HEK293 (cell line): Measurements from ENCODE around the gene SPPL2C.

Experiments used
- FEZF1 ChIP-seq: fragments of 450-650 bp; formaldehyde crosslinking; IDR thresholded peaks from 2 replicates; pipeline ENCODE4 v1.5.1; 2016; ENCODE audit warnings: missing biosample characterization, missing genetic modification characterization
- GLI2 ChIP-seq: fragments of 450-650 bp; formaldehyde crosslinking; IDR thresholded peaks from 2 replicates; pipeline ENCODE4; 2017; ENCODE audit warnings: missing biosample characterization, missing genetic modification characterization, low read depth, borderline replicate concordance
- KLF16 ChIP-seq: fragments of 450-650 bp; formaldehyde crosslinking; IDR thresholded peaks from 2 replicates; pipeline ENCODE4 v1.5.1; 2017; ENCODE audit warnings: missing biosample characterization, missing genetic modification characterization
- SETDB1 ChIP-seq: IDR thresholded peaks from one replicate; pipeline ENCODE4 v1.6.1; 2017; ENCODE audit warnings: mild to moderate bottlenecking, low read length, moderate library complexity, mixed read lengths; ENCODE audit not compliant: insufficient read length
- TRIM28 ChIP-seq: IDR thresholded peaks from 2 replicates; pipeline ENCODE4 v1.6.1; 2011; ENCODE audit warnings: low read length, control low read depth, borderline replicate concordance
- ZBTB1 ChIP-seq: fragments of 450-650 bp; formaldehyde crosslinking; IDR thresholded peaks from 2 replicates; pipeline ENCODE4 v1.5.1; 2016; ENCODE audit warnings: missing biosample characterization, missing genetic modification characterization
- ZNF292 ChIP-seq: fragments of 450-650 bp; formaldehyde crosslinking; IDR thresholded peaks from 2 replicates; pipeline ENCODE4 v1.5.1; 2016; ENCODE audit warnings: low read depth, missing biosample characterization, missing genetic modification characterization, borderline replicate concordance
- ZNF341 ChIP-seq: fragments of 450-650 bp; formaldehyde crosslinking; IDR thresholded peaks from 2 replicates; pipeline ENCODE4; 2016; ENCODE audit warnings: low read depth, missing biosample characterization, missing genetic modification characterization
- ZNF350 ChIP-seq: fragments of 450-650 bp; formaldehyde crosslinking; IDR thresholded peaks from 2 replicates; pipeline ENCODE4 v1.5.0; 2017; ENCODE audit warnings: missing biosample characterization, mild to moderate bottlenecking, missing genetic modification characterization
- ZNF416 ChIP-seq: fragments of 450-650 bp; formaldehyde crosslinking; IDR thresholded peaks from 2 replicates; pipeline ENCODE4 v1.5.1; 2016; ENCODE audit warnings: missing biosample characterization, missing genetic modification characterization
- ZNF521 ChIP-seq: fragments of 450-650 bp; formaldehyde crosslinking; IDR thresholded peaks from 2 replicates; pipeline ENCODE4 v1.5.1; 2017; ENCODE audit warnings: missing biosample characterization, mild to moderate bottlenecking, missing genetic modification characterization
- ZNF585B ChIP-seq: fragments of 450-650 bp; formaldehyde crosslinking; IDR thresholded peaks from 2 replicates; pipeline ENCODE4 v1.5.1; 2016; ENCODE audit warnings: missing biosample characterization, missing genetic modification characterization
- ZNF677 ChIP-seq: fragments of 450-650 bp; IDR thresholded peaks from 2 replicates; pipeline ENCODE4 v1.5.0; 2018; ENCODE audit warnings: missing biosample characterization, mild to moderate bottlenecking, missing genetic modification characterization, moderate library complexity
- ZNF791 ChIP-seq: fragments of 450-650 bp; formaldehyde crosslinking; IDR thresholded peaks from 2 replicates; pipeline ENCODE4 v1.5.1; 2016; ENCODE audit warnings: missing biosample characterization, missing genetic modification characterization
- ZNF792 ChIP-seq: fragments of 450-650 bp; formaldehyde crosslinking; IDR thresholded peaks from 2 replicates; pipeline ENCODE4 v1.5.1; 2016; ENCODE audit warnings: missing biosample characterization, missing genetic modification characterization
- TF ChIP-seq, protein P1 (sequence below): fragments of 450-650 bp; formaldehyde crosslinking; IDR thresholded peaks from 2 replicates; pipeline ENCODE4 v1.5.0; 2017; ENCODE audit warnings: missing biosample characterization, missing genetic modification characterization, borderline replicate concordance
- TF ChIP-seq, protein P2 (sequence below): fragments of 450-650 bp; formaldehyde crosslinking; IDR thresholded peaks from 2 replicates; pipeline ENCODE4 v1.5.1; 2017; ENCODE audit warnings: missing biosample characterization, missing genetic modification characterization
- TF ChIP-seq, protein P3 (sequence below): fragments of 450-650 bp; formaldehyde crosslinking; IDR thresholded peaks from 2 replicates; pipeline ENCODE4 v1.5.1; 2016; ENCODE audit warnings: missing biosample characterization, missing genetic modification characterization
- TF ChIP-seq, protein P4 (sequence below): fragments of 450-650 bp; formaldehyde crosslinking; conservative IDR thresholded peaks from 2 replicates; pipeline ENCODE4 v1.5.1; 2016; ENCODE audit warnings: low read depth, missing biosample characterization, missing genetic modification characterization
- TF ChIP-seq, protein P5 (sequence below): fragments of 450-650 bp; formaldehyde crosslinking; IDR thresholded peaks from 2 replicates; pipeline ENCODE4 v1.5.1; 2016; ENCODE audit warnings: missing biosample characterization, missing genetic modification characterization
- TF ChIP-seq, protein P6 (sequence below): fragments of 450-650 bp; formaldehyde crosslinking; IDR thresholded peaks from 2 replicates; pipeline ENCODE4 v1.5.1; 2016; ENCODE audit warnings: missing biosample characterization, missing genetic modification characterization
- TF ChIP-seq, protein P7 (sequence below): fragments of 450-650 bp; formaldehyde crosslinking; IDR thresholded peaks from 2 replicates; pipeline ENCODE4 v1.5.1; 2016; ENCODE audit warnings: missing biosample characterization, missing genetic modification characterization, borderline replicate concordance

SPPL2C gene

DNA sequence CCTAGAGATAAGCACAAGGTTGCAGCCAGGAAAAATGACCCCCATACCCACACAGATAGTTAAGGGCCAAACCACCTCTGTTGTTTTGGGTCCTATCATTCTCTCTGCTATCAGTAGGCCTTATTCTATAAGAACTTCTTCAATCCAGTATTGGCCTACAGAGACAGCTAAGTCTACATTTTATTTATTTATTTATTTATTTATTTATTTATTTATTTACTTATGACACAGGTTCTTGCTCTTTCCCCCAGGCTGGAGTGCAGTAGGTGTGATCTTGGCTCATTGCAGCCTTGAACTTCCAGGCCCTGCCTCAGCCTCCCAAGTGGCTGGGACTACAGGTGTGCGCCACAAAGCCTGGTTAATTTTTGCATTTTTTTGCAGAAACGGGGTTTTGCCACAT is 42.2 kb downstream of the SPPL2C start (continued):
- TF ChIP-seq ZNF585B (tag by site-specific recombination) (no peak), ZNF350 (tag by site-specific recombination) (no peak), ZNF341 (tag by site-specific recombination) (peak; percentile 43), ZNF791 (tag by site-specific recombination) (0 out of 2 replicates have a peak, but pooled peaks have one; percentile 41), ZNF292 (tag by site-specific recombination) (0 out of 2 replicates have a peak, but pooled peaks have one; percentile 51), SETDB1 (no peak), ZNF416 (tag by site-specific recombination) (no peak), ZNF521 (tag by site-specific recombination) (no peak), ZNF792 (no peak), GLI2 (tag by site-specific recombination) (peak; percentile 55; the same call in 1 of the 2 replicates), FEZF1 (no peak), TRIM28 (no peak), ZBTB1 (tag by site-specific recombination) (no peak), ZNF677 (tag by site-specific recombination) (no peak), KLF16 (tag by site-specific recombination) (no peak)
- TF ChIP-seq, protein P1, sequence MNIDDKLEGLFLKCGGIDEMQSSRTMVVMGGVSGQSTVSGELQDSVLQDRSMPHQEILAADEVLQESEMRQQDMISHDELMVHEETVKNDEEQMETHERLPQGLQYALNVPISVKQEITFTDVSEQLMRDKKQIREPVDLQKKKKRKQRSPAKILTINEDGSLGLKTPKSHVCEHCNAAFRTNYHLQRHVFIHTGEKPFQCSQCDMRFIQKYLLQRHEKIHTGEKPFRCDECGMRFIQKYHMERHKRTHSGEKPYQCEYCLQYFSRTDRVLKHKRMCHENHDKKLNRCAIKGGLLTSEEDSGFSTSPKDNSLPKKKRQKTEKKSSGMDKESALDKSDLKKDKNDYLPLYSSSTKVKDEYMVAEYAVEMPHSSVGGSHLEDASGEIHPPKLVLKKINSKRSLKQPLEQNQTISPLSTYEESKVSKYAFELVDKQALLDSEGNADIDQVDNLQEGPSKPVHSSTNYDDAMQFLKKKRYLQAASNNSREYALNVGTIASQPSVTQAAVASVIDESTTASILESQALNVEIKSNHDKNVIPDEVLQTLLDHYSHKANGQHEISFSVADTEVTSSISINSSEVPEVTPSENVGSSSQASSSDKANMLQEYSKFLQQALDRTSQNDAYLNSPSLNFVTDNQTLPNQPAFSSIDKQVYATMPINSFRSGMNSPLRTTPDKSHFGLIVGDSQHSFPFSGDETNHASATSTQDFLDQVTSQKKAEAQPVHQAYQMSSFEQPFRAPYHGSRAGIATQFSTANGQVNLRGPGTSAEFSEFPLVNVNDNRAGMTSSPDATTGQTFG = no peak
- TF ChIP-seq, protein P2, sequence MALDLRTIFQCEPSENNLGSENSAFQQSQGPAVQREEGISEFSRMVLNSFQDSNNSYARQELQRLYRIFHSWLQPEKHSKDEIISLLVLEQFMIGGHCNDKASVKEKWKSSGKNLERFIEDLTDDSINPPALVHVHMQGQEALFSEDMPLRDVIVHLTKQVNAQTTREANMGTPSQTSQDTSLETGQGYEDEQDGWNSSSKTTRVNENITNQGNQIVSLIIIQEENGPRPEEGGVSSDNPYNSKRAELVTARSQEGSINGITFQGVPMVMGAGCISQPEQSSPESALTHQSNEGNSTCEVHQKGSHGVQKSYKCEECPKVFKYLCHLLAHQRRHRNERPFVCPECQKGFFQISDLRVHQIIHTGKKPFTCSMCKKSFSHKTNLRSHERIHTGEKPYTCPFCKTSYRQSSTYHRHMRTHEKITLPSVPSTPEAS (tag by site-specific recombination) = no peak
- TF ChIP-seq, protein P3, sequence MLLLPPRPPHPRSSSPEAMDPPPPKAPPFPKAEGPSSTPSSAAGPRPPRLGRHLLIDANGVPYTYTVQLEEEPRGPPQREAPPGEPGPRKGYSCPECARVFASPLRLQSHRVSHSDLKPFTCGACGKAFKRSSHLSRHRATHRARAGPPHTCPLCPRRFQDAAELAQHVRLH (tag by site-specific recombination) = peak; percentile 62; the same call in 1 of the 2 replicates
- TF ChIP-seq, protein P4, sequence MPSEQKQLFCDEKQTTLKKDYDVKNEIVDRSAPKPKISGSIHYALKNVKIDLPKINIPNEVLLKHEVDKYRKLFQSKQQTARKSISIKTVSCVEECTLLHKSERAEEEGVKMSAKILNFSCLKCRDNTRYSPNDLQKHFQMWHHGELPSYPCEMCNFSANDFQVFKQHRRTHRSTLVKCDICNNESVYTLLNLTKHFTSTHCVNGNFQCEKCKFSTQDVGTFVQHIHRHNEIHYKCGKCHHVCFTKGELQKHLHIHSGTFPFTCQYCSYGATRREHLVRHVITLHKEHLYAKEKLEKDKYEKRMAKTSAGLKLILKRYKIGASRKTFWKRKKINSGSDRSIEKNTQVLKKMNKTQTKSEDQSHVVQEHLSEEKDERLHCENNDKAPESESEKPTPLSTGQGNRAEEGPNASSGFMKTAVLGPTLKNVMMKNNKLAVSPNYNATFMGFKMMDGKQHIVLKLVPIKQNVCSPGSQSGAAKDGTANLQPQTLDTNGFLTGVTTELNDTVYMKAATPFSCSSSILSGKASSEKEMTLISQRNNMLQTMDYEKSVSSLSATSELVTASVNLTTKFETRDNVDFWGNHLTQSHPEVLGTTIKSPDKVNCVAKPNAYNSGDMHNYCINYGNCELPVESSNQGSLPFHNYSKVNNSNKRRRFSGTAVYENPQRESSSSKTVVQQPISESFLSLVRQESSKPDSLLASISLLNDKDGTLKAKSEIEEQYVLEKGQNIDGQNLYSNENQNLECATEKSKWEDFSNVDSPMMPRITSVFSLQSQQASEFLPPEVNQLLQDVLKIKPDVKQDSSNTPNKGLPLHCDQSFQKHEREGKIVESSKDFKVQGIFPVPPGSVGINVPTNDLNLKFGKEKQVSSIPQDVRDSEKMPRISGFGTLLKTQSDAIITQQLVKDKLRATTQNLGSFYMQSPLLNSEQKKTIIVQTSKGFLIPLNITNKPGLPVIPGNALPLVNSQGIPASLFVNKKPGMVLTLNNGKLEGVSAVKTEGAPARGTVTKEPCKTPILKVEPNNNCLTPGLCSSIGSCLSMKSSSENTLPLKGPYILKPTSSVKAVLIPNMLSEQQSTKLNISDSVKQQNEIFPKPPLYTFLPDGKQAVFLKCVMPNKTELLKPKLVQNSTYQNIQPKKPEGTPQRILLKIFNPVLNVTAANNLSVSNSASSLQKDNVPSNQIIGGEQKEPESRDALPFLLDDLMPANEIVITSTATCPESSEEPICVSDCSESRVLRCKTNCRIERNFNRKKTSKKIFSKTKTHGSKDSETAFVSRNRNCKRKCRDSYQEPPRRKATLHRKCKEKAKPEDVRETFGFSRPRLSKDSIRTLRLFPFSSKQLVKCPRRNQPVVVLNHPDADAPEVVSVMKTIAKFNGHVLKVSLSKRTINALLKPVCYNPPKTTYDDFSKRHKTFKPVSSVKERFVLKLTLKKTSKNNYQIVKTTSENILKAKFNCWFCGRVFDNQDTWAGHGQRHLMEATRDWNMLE (tag by site-specific recombination) = peak; percentile 92
- TF ChIP-seq, protein P5, sequence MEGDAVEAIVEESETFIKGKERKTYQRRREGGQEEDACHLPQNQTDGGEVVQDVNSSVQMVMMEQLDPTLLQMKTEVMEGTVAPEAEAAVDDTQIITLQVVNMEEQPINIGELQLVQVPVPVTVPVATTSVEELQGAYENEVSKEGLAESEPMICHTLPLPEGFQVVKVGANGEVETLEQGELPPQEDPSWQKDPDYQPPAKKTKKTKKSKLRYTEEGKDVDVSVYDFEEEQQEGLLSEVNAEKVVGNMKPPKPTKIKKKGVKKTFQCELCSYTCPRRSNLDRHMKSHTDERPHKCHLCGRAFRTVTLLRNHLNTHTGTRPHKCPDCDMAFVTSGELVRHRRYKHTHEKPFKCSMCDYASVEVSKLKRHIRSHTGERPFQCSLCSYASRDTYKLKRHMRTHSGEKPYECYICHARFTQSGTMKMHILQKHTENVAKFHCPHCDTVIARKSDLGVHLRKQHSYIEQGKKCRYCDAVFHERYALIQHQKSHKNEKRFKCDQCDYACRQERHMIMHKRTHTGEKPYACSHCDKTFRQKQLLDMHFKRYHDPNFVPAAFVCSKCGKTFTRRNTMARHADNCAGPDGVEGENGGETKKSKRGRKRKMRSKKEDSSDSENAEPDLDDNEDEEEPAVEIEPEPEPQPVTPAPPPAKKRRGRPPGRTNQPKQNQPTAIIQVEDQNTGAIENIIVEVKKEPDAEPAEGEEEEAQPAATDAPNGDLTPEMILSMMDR (tag by site-specific recombination) = no peak
- TF ChIP-seq, protein P6, sequence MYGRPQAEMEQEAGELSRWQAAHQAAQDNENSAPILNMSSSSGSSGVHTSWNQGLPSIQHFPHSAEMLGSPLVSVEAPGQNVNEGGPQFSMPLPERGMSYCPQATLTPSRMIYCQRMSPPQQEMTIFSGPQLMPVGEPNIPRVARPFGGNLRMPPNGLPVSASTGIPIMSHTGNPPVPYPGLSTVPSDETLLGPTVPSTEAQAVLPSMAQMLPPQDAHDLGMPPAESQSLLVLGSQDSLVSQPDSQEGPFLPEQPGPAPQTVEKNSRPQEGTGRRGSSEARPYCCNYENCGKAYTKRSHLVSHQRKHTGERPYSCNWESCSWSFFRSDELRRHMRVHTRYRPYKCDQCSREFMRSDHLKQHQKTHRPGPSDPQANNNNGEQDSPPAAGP = no peak
- TF ChIP-seq, protein P7, sequence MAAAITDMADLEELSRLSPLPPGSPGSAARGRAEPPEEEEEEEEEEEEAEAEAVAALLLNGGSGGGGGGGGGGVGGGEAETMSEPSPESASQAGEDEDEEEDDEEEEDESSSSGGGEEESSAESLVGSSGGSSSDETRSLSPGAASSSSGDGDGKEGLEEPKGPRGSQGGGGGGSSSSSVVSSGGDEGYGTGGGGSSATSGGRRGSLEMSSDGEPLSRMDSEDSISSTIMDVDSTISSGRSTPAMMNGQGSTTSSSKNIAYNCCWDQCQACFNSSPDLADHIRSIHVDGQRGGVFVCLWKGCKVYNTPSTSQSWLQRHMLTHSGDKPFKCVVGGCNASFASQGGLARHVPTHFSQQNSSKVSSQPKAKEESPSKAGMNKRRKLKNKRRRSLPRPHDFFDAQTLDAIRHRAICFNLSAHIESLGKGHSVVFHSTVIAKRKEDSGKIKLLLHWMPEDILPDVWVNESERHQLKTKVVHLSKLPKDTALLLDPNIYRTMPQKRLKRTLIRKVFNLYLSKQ (tag by site-specific recombination) = 0 out of 2 replicates have a peak, but pooled peaks have one; percentile 61
